Naive B cell (primary cell): Measurements from ENCODE around the gene FEN1. TPM values are rescaled to one million over a fixed set of nuclear protein-coding genes. Genes with fewer than 3 reads are reported as not detected.

ENCODE experiments used
- ATAC-seq, 2 donors: fragments of 150-1000 bp; cut with Tn5 transposase; 2 replicates each; pipeline ENCODE4 v1.10.0; 2021; ENCODE audit warnings: low read depth in 2 of 2, mild to moderate bottlenecking in 2 of 2, moderate library complexity in 2 of 2
- DNase-seq: peaks from one replicate; pipeline ENCODE4 v3.0.0; 2022
- H3K27ac Mint-ChIP-seq, 6 donors: one replicate each; pipeline ENCODE4 v1.8.0; 2020 to 2022; ENCODE audit warnings: mild to moderate bottlenecking in 6 of 6, mixed read lengths in 6 of 6, moderate library complexity in 5 of 6, inconsistent platforms in 2 of 6
- H3K27me3 Mint-ChIP-seq, 3 donors: one replicate each; pipeline ENCODE4 v1.8.0; 2021 to 2022; ENCODE audit warnings: mixed read lengths in 3 of 3, mild to moderate bottlenecking in 1 of 3
- H3K36me3 Mint-ChIP-seq, 2 donors: one replicate each; pipeline ENCODE4 v1.8.0; 2020 to 2022; ENCODE audit warnings: mixed read lengths in 2 of 2, inconsistent platforms in 1 of 2, mild to moderate bottlenecking in 1 of 2
- H3K4me1 Mint-ChIP-seq, 3 donors: one replicate each; pipeline ENCODE4 v1.8.0; 2020 to 2022; ENCODE audit warnings: mixed read lengths in 3 of 3, inconsistent platforms in 1 of 3, mild to moderate bottlenecking in 1 of 3, moderate library complexity in 1 of 3
- H3K4me3 Mint-ChIP-seq, 8 donors: one replicate each; pipeline ENCODE4 v1.8.0; 2020 to 2022; ENCODE audit warnings: mild to moderate bottlenecking in 8 of 8, mixed read lengths in 8 of 8, moderate library complexity in 8 of 8, inconsistent platforms in 2 of 8
- H3K9me3 Mint-ChIP-seq, 7 donors: one replicate each; pipeline ENCODE4 v1.8.0; 2020 to 2022; ENCODE audit warnings: mixed read lengths in 7 of 7, mild to moderate bottlenecking in 5 of 7, inconsistent platforms in 2 of 7, moderate library complexity in 1 of 7
- polyA plus RNA-seq, 6 donors: library from polyadenylated mRNA; unstranded; fragments of 300-500 nt; fragmentation: Illumina TruSeq; gene quantifications; one replicate each; pipeline ENCODE4 v1.2.3, GENCODE V29; 2021; ENCODE audit warnings: low read depth in 6 of 6

Gene FEN1
- polyA plus RNA-seq, 6 donors from 2014 or later = 8.0 to 23.8 (median 15.3) TPM

DNA sequence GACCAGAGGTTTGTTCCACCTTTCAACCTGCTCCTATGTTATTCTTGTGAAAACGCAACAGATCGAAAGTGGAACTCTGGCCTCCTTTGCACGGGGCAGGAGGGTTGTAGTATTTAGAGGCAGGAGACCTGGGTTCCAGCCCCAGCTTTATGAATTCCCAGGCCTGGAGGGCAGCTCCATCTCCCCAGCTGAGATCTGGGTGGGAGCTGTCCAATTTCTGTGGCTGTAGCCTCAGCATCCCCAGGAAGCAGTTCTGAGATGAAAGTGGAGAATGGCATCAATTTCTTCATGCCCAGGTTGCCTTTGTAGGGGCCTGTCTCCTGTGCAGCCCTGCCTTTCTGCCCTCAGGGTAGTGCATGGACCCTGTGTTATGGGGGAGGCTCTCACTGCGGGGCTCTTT is 39.5 kb downstream of the FEN1 start:
- no peak for ATAC-seq
- H3K4me3 Mint-ChIP-seq = peak overlapping the region in 1 of 8 donors; percentile 21
- H3K36me3 Mint-ChIP-seq = peaks cover 0 to 4% of the 10 kb centered on the region in 2 donors
- peaks cover 32 to 72% (median 51%) of the 10 kb centered on the region in 3 donors for H3K4me1 Mint-ChIP-seq
- H3K27ac Mint-ChIP-seq = peak overlapping the region in 1 of 6 donors; percentile 61
- H3K27me3 Mint-ChIP-seq = no peaks in the 10 kb centered on the region
- H3K9me3 Mint-ChIP-seq = peaks cover 0 to 3% (median 0%) of the 10 kb centered on the region in 7 donors
- DNase-seq = no peak

DNA sequence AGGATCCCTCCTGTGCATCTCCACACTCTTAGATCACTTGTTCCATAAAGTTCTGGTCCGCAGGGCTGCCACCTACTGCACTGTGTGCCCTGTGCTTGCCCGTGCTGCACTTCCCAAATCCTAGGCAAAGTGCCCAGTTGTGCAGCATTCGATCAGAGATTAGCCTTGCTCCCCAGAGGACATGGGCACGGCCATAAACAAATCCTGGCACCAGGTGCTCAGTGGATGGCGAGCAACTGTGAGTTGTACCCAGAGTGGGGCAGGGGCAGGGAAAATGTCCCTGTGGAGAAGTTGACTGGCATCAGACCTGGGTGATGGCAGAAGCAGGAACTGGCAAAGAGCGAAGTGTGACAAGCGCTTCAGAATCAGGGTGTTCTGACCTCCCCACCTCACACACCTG is 40.0 kb downstream of the FEN1 start:
- ATAC-seq (no peak), DNase-seq (no peak)
- Mint-ChIP-seq H3K4me1 (peaks cover 29 to 71% (median 45%) of the 10 kb centered on the region in 3 donors), H3K36me3 (peaks cover 0 to 4% of the 10 kb centered on the region in 2 donors), H3K27ac (peak overlapping the region in 3 of 6 donors; percentile 26 to 93 (median 61)), H3K9me3 (peaks cover 0 to 3% (median 0%) of the 10 kb centered on the region in 7 donors), H3K27me3 (no peaks in the 10 kb centered on the region), H3K4me3 (peak overlapping the region in 2 of 8 donors; percentile 17 to 21)

DNA sequence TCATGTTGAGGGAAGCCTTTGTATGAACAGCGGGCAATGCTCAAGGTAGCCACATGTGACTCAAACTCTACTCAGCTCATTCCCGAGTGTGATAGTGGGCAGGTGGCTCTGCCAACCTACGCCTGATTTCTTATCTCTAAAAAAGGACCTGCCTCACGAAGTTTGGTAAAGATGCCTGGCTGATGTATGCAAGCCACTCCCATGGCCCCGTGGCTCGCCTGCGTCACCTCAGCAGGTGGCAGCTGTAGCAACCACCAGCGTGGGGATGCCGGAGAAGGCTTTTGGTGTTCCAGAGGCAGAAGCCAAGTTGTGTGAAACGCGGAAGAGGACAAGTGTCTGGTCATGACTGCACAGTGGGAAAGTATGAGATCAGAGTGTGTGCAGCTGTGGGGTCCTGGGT is 40.8 kb downstream of the FEN1 start:
- Mint-ChIP-seq H3K36me3 (peaks cover 0 to 4% of the 10 kb centered on the region in 2 donors), H3K9me3 (peaks cover 0 to 3% (median 0%) of the 10 kb centered on the region in 7 donors), H3K4me3 (peak overlapping the region in 6 of 8 donors; percentile 35 to 74 (median 53)), H3K27ac (peak overlapping the region; percentile 78 to 99 (median 98)), H3K27me3 (no peaks in the 10 kb centered on the region), H3K4me1 (peaks cover 21 to 71% (median 38%) of the 10 kb centered on the region in 3 donors)
- ATAC-seq (peak; percentile 25 to 33), DNase-seq (no peak)

DNA sequence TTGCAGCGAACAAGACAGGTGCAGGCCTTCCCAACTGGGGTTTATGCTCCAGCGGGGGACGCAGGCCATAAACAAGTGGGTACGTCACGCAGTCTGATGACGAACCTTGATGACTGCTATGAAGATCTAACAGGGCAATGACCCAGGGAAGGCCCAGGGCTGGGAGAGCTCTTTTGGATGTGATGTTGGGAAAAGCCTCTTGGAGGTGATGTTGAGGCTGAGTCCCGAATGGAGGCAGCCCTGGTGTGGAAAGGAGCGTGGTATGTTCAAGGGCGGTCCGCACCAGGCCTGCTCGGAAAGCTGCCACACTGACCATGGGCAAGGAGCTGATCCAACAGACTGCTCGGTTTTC is 41.2 kb downstream of the FEN1 start:
- Mint-ChIP-seq H3K9me3 (peaks cover 0 to 3% (median 0%) of the 10 kb centered on the region in 7 donors), H3K27me3 (no peaks in the 10 kb centered on the region), H3K27ac (peak overlapping the region; percentile 78 to 99 (median 98)), H3K4me3 (peak overlapping the region in 4 of 8 donors; percentile 35 to 74 (median 55)), H3K36me3 (peaks cover 0 to 4% of the 10 kb centered on the region in 2 donors), H3K4me1 (peaks cover 22 to 69% (median 34%) of the 10 kb centered on the region in 3 donors)
- DNase-seq = no peak
- peak; percentile 11 to 37 for ATAC-seq

DNA sequence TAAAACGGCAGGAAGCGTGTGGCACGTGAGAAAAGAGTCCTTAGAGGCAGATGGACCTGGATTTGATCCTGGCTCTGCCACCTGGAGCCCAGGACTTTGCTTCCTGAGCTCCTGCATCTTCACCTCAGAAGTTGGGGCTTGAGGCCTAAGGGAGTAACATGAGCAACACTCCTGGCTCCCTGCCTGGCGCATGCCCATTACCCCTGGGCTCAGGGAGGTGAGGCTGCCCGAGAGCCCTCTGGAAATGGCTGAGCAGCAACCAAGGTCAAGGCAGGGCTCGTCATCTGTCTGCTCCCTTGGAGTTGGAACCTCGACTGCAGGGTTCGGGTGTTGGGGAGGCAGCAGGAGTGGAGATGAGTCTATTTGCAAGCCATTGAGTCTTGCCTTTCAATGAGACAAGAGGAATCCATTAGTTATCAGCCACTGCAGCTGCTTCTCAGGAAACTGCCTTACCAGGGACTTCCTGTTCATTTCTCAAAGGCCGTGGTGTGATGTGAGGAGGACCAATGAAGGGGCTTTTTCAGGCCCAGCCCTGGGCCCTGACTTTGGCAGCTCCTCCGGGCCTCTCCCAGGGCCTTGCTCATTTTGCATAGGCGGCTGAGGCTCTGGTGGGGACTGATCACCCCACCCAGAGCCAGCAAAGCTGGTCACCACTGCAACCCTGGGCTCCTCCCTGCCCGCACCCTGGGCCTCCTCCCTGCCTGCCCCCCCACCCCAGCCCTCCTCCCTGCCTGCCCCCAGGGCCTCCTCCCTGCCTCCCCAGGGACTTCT is 41.8 kb downstream of the FEN1 start:
- Mint-ChIP-seq H3K27me3 (no peaks in the 10 kb centered on the region), H3K4me3 (peak overlapping the region in 6 of 8 donors; percentile 2 to 80 (median 54)), H3K4me1 (peaks cover 24 to 64% (median 34%) of the 10 kb centered on the region in 3 donors), H3K9me3 (peaks cover 0 to 3% (median 0%) of the 10 kb centered on the region in 7 donors), H3K27ac (peak overlapping the region; percentile 78 to 99 (median 98)), H3K36me3 (peaks cover 0 to 4% of the 10 kb centered on the region in 2 donors)
- ATAC-seq = peak; percentile 88 to 91
- DNase-seq = peak; percentile 50

DNA sequence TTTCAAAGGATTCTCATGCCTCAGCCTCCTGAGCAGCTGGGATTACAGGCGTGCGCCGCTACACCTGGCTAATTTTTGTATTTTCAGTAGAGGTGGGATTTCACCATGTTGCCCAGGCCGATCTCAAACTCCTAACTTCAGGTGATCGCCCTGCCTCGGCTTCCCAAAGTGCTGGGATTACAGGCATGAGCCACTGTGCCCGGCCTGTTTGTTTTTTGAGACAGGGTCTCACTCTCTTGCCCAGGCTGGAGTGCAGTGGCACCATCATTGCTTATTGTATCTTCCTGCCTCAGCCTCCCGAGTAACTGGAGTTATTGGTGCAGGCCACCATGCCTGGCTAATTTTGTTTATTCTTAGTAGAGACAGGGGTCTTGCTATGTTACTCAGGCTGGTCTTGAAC is 43.5 kb downstream of the FEN1 start:
- Mint-ChIP-seq H3K27me3 (no peaks in the 10 kb centered on the region), H3K4me1 (peaks cover 24 to 49% (median 26%) of the 10 kb centered on the region in 3 donors), H3K9me3 (peaks cover 0 to 3% (median 0%) of the 10 kb centered on the region in 7 donors), H3K4me3 (peak overlapping the region in 2 of 8 donors; percentile 40 to 47), H3K27ac (peak overlapping the region in 2 of 6 donors; percentile 70 to 76), H3K36me3 (peaks cover 0 to 4% of the 10 kb centered on the region in 2 donors)
- no peak for DNase-seq
- no peak for ATAC-seq

DNA sequence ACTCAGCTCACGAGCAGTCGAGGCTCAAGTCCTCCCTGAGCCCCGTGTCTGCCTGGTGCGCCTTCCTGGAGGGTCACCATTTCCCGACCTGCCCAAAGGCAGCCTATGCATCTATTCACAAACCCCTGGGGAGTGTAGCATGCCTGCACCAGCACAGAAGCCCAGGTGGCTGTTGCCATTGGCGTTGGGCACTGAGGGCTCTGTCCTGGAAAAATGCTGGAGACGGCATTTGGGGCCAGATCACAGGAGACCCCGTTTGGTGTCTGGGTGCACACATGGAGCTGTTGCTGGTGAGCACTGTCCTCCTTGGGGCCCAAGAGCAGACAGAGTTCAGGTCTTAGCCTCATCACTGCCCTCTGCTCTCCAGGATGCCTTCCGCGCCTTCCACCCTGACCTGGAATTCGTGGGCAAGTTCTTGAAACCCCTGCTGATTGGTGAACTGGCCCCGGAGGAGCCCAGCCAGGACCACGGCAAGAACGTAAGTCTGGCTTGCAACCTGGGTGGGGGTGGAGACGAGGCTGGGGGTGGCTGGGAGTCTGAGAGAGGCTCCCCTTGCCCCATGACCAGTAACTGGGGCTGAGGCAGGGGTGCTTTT is 44.8 kb downstream of the FEN1 start:
- H3K36me3 Mint-ChIP-seq = peaks cover 4% of the 10 kb centered on the region in 2 donors
- H3K27me3 Mint-ChIP-seq = no peaks in the 10 kb centered on the region
- H3K9me3 Mint-ChIP-seq = peaks cover 0 to 3% (median 0%) of the 10 kb centered on the region in 7 donors
- no peak for DNase-seq
- no peak overlapping the region for H3K4me3 Mint-ChIP-seq
- peak overlapping the region in 1 of 6 donors; percentile 47 for H3K27ac Mint-ChIP-seq
- ATAC-seq = no peak
- H3K4me1 Mint-ChIP-seq = peaks cover 24 to 41% (median 26%) of the 10 kb centered on the region in 3 donors

DNA sequence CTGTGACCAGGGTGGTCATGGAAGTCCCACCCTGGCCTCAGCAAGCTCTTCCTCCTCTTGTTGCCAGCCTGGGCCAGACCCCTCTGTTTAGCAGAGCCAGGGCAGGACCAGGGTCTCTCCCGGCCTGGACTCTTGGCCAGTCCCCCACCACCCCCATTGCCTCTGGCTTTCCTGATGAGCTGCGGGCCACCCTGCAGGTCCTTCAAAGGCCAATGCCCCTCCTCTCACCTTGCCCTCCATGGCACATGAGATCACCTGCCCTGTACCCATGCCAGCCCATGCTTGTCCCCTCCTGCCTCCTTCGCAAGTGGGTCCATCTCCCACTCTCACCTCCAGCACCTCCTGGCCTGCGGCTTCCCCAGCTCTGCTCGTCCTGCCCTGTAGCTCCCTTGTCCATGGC is 45.8 kb downstream of the FEN1 start:
- H3K9me3 Mint-ChIP-seq = peaks cover 0 to 2% (median 0%) of the 10 kb centered on the region in 7 donors
- no peak overlapping the region for H3K4me3 Mint-ChIP-seq
- peaks cover 19 to 32% (median 23%) of the 10 kb centered on the region in 3 donors for H3K4me1 Mint-ChIP-seq
- peak overlapping the region in 4 of 6 donors; percentile 2 to 86 (median 68) for H3K27ac Mint-ChIP-seq
- no peaks in the 10 kb centered on the region for H3K27me3 Mint-ChIP-seq
- ATAC-seq (no peak), DNase-seq (no peak)
- H3K36me3 Mint-ChIP-seq = peaks cover 1 to 4% of the 10 kb centered on the region in 2 donors

DNA sequence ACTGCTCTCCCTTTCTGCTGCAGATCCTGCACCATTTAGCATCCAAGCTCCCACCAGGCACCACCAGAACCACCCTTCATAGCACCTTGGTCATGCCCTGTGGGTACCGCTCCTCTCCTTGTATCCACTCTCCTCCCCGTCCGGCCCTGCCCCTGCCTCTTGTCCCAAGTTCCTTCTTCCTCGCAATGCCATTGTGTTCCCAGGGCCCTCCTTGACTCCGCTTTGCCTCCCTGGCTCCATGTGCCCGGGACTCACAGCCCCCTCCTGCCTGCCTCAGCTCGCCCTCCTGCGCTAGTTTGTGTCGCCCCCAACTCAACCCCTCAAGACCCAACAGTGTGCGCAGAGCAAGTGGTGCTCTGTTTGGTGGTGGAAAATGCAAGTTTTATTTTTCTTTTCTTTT is 46.2 kb downstream of the FEN1 start:
- peaks cover 15 to 28% (median 19%) of the 10 kb centered on the region in 3 donors for H3K4me1 Mint-ChIP-seq
- H3K36me3 Mint-ChIP-seq = peaks cover 0 to 4% of the 10 kb centered on the region in 2 donors
- no peaks in the 10 kb centered on the region for H3K27me3 Mint-ChIP-seq
- peaks cover 0 to under 1% (median 0%) of the 10 kb centered on the region in 7 donors for H3K9me3 Mint-ChIP-seq
- peak overlapping the region in 4 of 6 donors; percentile 2 to 86 (median 68) for H3K27ac Mint-ChIP-seq
- ATAC-seq = no peak
- H3K4me3 Mint-ChIP-seq = no peak overlapping the region
- no peak for DNase-seq

DNA sequence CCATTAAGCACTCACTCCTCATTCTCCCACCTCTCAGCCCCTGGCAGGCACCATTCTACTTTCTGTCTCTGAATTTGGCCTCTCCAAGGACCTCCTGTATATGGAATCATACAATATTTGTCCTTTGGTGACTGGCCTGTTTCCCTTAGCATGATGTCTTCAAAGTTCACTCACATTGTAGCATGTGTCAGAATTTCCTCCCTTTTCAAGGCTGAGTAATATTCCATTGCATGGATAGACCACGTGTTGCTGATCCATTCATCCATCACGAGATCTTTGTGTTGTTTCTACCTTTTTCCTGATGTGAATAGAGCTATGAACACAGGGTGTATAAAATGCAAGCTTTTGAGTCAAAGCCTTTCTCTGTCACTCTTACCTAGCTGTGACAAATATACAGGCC is 47.0 kb downstream of the FEN1 start:
- no peak overlapping the region for H3K4me3 Mint-ChIP-seq
- ATAC-seq (no peak), DNase-seq (no peak)
- H3K27ac Mint-ChIP-seq = peak overlapping the region in 1 of 6 donors; percentile 11
- H3K36me3 Mint-ChIP-seq = peaks cover 0 to 4% of the 10 kb centered on the region in 2 donors
- H3K9me3 Mint-ChIP-seq = no peaks in the 10 kb centered on the region
- H3K4me1 Mint-ChIP-seq = peaks cover 11 to 19% (median 13%) of the 10 kb centered on the region in 3 donors
- H3K27me3 Mint-ChIP-seq = no peaks in the 10 kb centered on the region

DNA sequence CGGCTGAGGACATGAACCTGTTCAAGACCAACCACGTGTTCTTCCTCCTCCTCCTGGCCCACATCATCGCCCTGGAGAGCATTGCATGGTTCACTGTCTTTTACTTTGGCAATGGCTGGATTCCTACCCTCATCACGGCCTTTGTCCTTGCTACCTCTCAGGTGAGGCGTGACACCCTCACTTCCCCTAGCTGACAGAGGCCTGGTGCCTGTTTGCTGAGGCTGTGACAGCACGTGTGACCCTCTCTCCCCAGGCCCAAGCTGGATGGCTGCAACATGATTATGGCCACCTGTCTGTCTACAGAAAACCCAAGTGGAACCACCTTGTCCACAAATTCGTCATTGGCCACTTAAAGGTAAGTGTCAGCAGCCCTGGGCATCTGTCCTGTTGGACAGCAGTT is 47.7 kb downstream of the FEN1 start:
- DNase-seq (no peak), ATAC-seq (no peak)
- Mint-ChIP-seq H3K4me1 (peaks cover 6 to 13% (median 9%) of the 10 kb centered on the region in 3 donors), H3K27ac (peak overlapping the region in 1 of 6 donors; percentile 16), H3K4me3 (no peak overlapping the region), H3K9me3 (no peaks in the 10 kb centered on the region), H3K36me3 (peaks cover 0 to 4% of the 10 kb centered on the region in 2 donors), H3K27me3 (no peaks in the 10 kb centered on the region)

DNA sequence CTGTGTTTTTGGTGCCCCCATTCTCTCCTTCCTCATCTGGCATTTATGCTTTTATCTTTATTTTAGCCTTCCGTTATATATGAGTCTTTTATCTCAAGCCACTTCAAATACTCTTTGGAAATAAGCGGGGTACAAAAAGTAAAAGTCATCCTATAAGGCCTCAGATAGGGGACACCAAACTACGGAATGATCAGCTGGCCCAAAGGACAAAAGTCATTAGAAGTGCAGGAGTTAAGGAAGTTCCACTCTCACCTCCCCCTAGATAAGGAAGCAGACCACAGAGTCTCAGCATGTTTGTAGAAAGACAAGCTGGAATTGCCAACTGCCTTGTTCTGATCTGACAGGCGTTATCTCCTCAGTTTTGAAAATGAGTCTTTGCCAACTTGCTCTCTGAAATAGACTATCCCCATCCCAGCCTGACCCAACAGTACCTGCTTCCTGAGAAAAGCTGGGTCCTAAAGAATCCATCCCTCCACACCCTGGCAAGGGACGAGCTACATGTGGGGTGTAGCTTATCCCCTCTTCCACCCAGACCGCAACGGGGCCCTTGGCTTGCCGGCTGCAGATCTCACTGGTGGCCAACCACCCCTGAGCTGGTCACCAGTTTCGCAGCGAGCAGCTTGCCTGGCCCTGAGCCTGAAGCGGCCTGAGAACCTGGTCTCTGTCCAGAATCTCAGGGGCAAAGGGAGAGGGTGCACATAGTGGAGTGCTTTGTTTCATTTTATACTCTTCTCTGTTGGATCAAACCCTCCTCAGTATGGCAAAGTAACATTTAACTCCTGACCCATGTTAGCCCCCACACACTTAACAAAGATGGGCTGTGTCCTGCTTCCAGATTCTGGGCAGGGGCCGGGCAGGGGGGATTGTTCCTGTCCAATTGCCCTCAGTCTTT is 49.2 kb downstream of the FEN1 start:
- Mint-ChIP-seq H3K27ac (no peak overlapping the region), H3K9me3 (no peaks in the 10 kb centered on the region), H3K36me3 (peaks cover 0 to 8% of the 10 kb centered on the region in 2 donors), H3K4me1 (peaks cover 0 to 6% (median 0%) of the 10 kb centered on the region in 3 donors), H3K27me3 (no peaks in the 10 kb centered on the region), H3K4me3 (no peak overlapping the region)
- ATAC-seq (no peak), DNase-seq (no peak)

DNA sequence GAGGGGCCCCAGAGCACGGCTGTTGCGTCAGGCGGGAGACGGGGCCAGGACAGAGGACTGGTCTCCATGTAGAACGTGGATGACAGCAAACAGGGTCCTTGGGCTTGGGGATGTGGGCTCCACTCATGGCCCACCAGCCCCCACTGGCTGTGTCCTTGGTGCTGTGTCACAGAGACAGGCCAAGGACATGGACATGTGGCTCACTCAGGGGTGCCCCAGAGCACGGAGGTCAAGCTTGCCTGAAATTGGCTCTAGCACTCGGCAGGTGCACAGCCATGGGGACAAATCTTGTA is 49.8 kb downstream of the FEN1 start:
- peaks cover 0 to 6% (median 0%) of the 10 kb centered on the region in 3 donors for H3K4me1 Mint-ChIP-seq
- H3K27me3 Mint-ChIP-seq = no peaks in the 10 kb centered on the region
- peaks cover 0 to 8% of the 10 kb centered on the region in 2 donors for H3K36me3 Mint-ChIP-seq
- H3K27ac Mint-ChIP-seq = no peak overlapping the region
- ATAC-seq (no peak), DNase-seq (no peak)
- H3K9me3 Mint-ChIP-seq = no peaks in the 10 kb centered on the region
- no peak overlapping the region for H3K4me3 Mint-ChIP-seq
